ENCODE results near the gene RHOB. TPM values are rescaled to one million over a fixed set of nuclear protein-coding genes. Genes with fewer than 3 reads are reported as not detected.

RHOB gene
- total RNA-seq, 1 donor from 2014 or later, result 16.1 TPM

GRCh38 chr2:20403774-20404312 lies 43.0 kb upstream of the RHOB start:
- Mint-ChIP-seq H3K9me3 (peaks cover 7% of the 10 kb centered on the region), H3K36me3 (no peaks in the 10 kb centered on the region), H3K27me3 (ENCODE audit: insufficient read depth, low read depth) (peaks cover 2% of the 10 kb centered on the region), H3K4me1 (no peaks in the 10 kb centered on the region), H3K27ac (no peak overlapping the region), H3K4me3 (no peak overlapping the region)
- Histone ChIP-seq H4K20me1 (ENCODE audit: low read depth) (no peaks in the 10 kb centered on the region), H3K27ac (no peak overlapping the region), H2AFZ (replicated peaks) (no peak overlapping the region), H3K9ac (no peak overlapping the region), H3K27me3 (no peaks in the 10 kb centered on the region), H3K4me1 (no peaks in the 10 kb centered on the region), H3K36me3 (no peaks in the 10 kb centered on the region), H3F3A (ENCODE audit: low read depth) (no peaks in the 10 kb centered on the region), H3K4me3 (no peak overlapping the region), H3K4me2 (no peak overlapping the region), H3K79me2 (ENCODE audit: low read depth) (no peaks in the 10 kb centered on the region), H3K9me3 (ENCODE audit: low read depth) (no peaks in the 10 kb centered on the region)
- DNase-seq (ENCODE audit: low spot score), result no peak
- TF ChIP-seq, protein P1, sequence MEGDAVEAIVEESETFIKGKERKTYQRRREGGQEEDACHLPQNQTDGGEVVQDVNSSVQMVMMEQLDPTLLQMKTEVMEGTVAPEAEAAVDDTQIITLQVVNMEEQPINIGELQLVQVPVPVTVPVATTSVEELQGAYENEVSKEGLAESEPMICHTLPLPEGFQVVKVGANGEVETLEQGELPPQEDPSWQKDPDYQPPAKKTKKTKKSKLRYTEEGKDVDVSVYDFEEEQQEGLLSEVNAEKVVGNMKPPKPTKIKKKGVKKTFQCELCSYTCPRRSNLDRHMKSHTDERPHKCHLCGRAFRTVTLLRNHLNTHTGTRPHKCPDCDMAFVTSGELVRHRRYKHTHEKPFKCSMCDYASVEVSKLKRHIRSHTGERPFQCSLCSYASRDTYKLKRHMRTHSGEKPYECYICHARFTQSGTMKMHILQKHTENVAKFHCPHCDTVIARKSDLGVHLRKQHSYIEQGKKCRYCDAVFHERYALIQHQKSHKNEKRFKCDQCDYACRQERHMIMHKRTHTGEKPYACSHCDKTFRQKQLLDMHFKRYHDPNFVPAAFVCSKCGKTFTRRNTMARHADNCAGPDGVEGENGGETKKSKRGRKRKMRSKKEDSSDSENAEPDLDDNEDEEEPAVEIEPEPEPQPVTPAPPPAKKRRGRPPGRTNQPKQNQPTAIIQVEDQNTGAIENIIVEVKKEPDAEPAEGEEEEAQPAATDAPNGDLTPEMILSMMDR (IDR thresholded peaks at IDR 0.05), result no peak
- TF ChIP-seq EZH2 (IDR thresholded peaks at IDR 0.05) (no peak), EZH2phosphoT487 (IDR thresholded peaks at IDR 0.05) (no peak)

DNA sequence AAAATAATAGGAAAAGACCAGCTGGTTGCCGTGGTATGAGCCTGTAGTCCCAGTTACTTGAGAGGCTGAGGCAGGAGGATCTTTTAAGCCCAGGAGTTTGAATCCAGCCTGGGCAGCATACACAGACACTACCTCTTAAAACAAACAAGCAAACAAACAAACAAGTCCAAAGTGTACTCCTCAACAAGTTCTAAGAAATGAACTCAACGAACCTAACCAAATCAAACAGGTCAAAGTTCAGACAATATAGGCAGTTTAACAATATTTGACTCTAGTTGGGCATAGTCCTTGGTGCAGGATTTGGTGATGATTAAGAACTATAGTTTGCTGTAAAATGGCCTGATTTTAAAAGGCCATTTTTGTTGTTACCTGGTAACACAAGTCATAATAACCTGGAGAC lies 41.9 kb upstream of the RHOB start:
- no peaks in the 10 kb centered on the region for H3K4me1 ChIP-seq
- Mint-ChIP-seq H3K4me1 (no peaks in the 10 kb centered on the region), H3K9me3 (peaks cover 17% of the 10 kb centered on the region), H3K27me3 (ENCODE audit: insufficient read depth, low read depth) (peaks cover 2% of the 10 kb centered on the region), H3K4me3 (no peak overlapping the region), H3K36me3 (no peaks in the 10 kb centered on the region), H3K27ac (no peak overlapping the region)
- H3K9ac ChIP-seq, result no peak overlapping the region
- H3F3A ChIP-seq (ENCODE audit: low read depth), result no peaks in the 10 kb centered on the region
- peaks cover 4% of the 10 kb centered on the region for H3K9me3 ChIP-seq (ENCODE audit: low read depth)
- H3K27me3 ChIP-seq, result no peaks in the 10 kb centered on the region
- TF ChIP-seq EZH2 (IDR thresholded peaks at IDR 0.05), result no peak
- no peak for TF ChIP-seq EZH2phosphoT487 (IDR thresholded peaks at IDR 0.05)
- TF ChIP-seq, protein P1 (IDR thresholded peaks at IDR 0.05), result no peak
- no peak overlapping the region for H3K27ac ChIP-seq
- DNase-seq (ENCODE audit: low spot score), result no peak
- no peak overlapping the region for H3K4me3 ChIP-seq
- H3K79me2 ChIP-seq (ENCODE audit: low read depth), result no peaks in the 10 kb centered on the region
- H4K20me1 ChIP-seq (ENCODE audit: low read depth), result no peaks in the 10 kb centered on the region
- H3K36me3 ChIP-seq, result no peaks in the 10 kb centered on the region
- H3K4me2 ChIP-seq, result no peak overlapping the region
- no peak overlapping the region for H2AFZ ChIP-seq (replicated peaks)

- H3K36me3 Mint-ChIP-seq, result no peaks in the 10 kb centered on the region
- TF ChIP-seq, protein P1 (IDR thresholded peaks at IDR 0.05), result no peak
- TF ChIP-seq EZH2phosphoT487 (IDR thresholded peaks at IDR 0.05) (no peak), EZH2 (IDR thresholded peaks at IDR 0.05) (no peak)
- H3K4me3 Mint-ChIP-seq, result no peak overlapping the region
- Histone ChIP-seq H3K4me2 (no peak overlapping the region), H3K4me3 (no peak overlapping the region), H3K9ac (no peak overlapping the region), H3K79me2 (ENCODE audit: low read depth) (no peaks in the 10 kb centered on the region), H3K36me3 (no peaks in the 10 kb centered on the region), H4K20me1 (ENCODE audit: low read depth) (no peaks in the 10 kb centered on the region), H2AFZ (replicated peaks) (no peak overlapping the region), H3K27ac (no peak overlapping the region), H3K4me1 (no peaks in the 10 kb centered on the region), H3F3A (ENCODE audit: low read depth) (no peaks in the 10 kb centered on the region), H3K9me3 (ENCODE audit: low read depth) (peaks cover 4% of the 10 kb centered on the region), H3K27me3 (no peaks in the 10 kb centered on the region)
- no peak for DNase-seq (ENCODE audit: low spot score)
- no peaks in the 10 kb centered on the region for H3K4me1 Mint-ChIP-seq
- no peak overlapping the region for H3K27ac Mint-ChIP-seq
- H3K9me3 Mint-ChIP-seq, result peaks cover 20% of the 10 kb centered on the region
- H3K27me3 Mint-ChIP-seq (ENCODE audit: insufficient read depth, low read depth), result no peaks in the 10 kb centered on the region
These were observed 37.8 kb upstream of the RHOB start for GRCh38 chr2:20409039-20409438.
